ENCODE data around the gene KRT2.
A peak's percentile ranks its signal among the peaks of the same experiment; 100 is the strongest.

Gene KRT2

GRCh38 chr12:52651726-52652261, at the start of gene KRT2:
Gene KRT2 (minus strand): TSS chr12:52652211. CDS start chr12:52652142, 69 bp downstream.
- no peak for DNase-seq

- DNase-seq = no peak
These were observed 49.3 kb upstream of the KRT2 start for GRCh38 chr12:52701281-52701680.

GRCh38 chr12:52699960-52700359, 47.9 kb upstream of the KRT2 start:
- DNase-seq = no peak

- no peak for DNase-seq
These were observed 47.4 kb upstream of the KRT2 start for GRCh38 chr12:52699373-52699772.

GRCh38 chr12:52698651-52699340, 46.8 kb upstream of the KRT2 start:
- no peak for DNase-seq

- DNase-seq = no peak
These were observed 45.1 kb upstream of the KRT2 start for GRCh38 chr12:52697058-52697582.

- DNase-seq = no peak
These were observed 44.6 kb upstream of the KRT2 start for GRCh38 chr12:52696588-52696987.

- no peak for DNase-seq
These were observed 43.0 kb upstream of the KRT2 start for GRCh38 chr12:52695039-52695438.

- no peak for DNase-seq
These were observed 42.1 kb upstream of the KRT2 start for GRCh38 chr12:52694151-52694550.

GRCh38 chr12:52693261-52693660, 41.2 kb upstream of the KRT2 start:
- no peak for DNase-seq

- DNase-seq = no peak
These were observed 40.2 kb upstream of the KRT2 start for GRCh38 chr12:52692254-52692653.

- DNase-seq = no peak
These were observed 39.8 kb upstream of the KRT2 start for GRCh38 chr12:52691841-52692150.

- peak; percentile 1 for DNase-seq
These were observed 39.2 kb upstream of the KRT2 start for GRCh38 chr12:52691076-52691840.

- DNase-seq = no peak
These were observed 38.5 kb upstream of the KRT2 start for GRCh38 chr12:52690351-52691075.

- no peak for DNase-seq
These were observed 37.9 kb upstream of the KRT2 start for GRCh38 chr12:52689936-52690335.

GRCh38 chr12:52689239-52689638, 37.2 kb upstream of the KRT2 start:
- DNase-seq = no peak

- DNase-seq = no peak
These were observed 36.5 kb upstream of the KRT2 start for GRCh38 chr12:52688481-52688880.

- DNase-seq = no peak
These were observed 35.7 kb upstream of the KRT2 start for GRCh38 chr12:52687497-52688385.

GRCh38 chr12:52686756-52687487, 34.9 kb upstream of the KRT2 start:
- DNase-seq = no peak

- DNase-seq = no peak
These were observed 34.1 kb upstream of the KRT2 start for GRCh38 chr12:52686063-52686462.

- no peak for DNase-seq
These were observed 33.4 kb upstream of the KRT2 start for GRCh38 chr12:52685406-52685890.

GRCh38 chr12:52684431-52684830, 32.4 kb upstream of the KRT2 start:
- DNase-seq = no peak

All from NCI-H1105 (cell line).